HG03175 (cell line): ENCODE results near the gene GARIN5A.
A peak's percentile ranks its signal among the peaks of the same experiment; 100 is the strongest.

Experiments used
- ATAC-seq: cut with Tn5 transposase; IDR thresholded peaks from one replicate; pipeline ENCODE4 v1.9.1; 2021; ENCODE audit warnings: mild to moderate bottlenecking, moderate library complexity; ENCODE audit not compliant: unreplicated experiment

Gene GARIN5A

DNA sequence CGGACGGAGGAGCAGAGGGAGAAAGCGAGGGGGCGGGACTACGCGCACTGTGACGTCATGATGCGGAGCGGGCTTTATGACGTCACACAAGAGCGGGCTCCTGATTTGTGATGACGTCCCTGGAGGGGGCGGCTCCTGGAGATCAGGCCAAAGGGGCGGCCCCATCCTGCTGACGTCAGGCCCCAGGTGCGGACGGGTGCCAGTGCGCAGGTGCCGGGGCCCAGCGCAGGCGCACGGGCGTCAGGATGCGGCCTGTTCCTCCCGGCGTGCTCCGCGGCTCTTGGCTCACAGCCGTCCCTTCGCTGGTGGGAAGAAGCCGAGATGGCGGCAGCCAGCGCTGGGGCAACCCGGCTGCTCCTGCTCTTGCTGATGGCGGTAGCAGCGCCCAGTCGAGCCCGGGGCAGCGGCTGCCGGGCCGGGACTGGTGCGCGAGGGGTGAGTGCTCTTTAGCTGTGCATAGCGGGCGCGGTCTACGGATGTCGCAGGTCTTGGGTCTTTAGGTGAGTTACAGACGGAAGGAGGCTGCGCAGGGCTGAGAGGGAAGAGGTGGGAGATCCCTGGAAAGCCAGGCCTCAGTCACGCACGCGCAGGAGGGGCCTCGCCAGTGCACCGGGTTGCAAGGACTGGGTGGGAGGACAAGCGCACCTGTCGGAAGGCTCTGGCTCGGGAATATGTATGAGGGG is at the start of gene GARIN5A, which contains the start of gene EMC10:
Gene GARIN5A (minus strand): TSS at position 625 of the 683 bp plus-strand sequence. CDS start 460 bp downstream, at position 165.
Gene EMC10 (plus strand): TSS at position 284 of the 683 bp plus-strand sequence. CDS start 38 bp downstream, at position 322.
- ATAC-seq, result peak; percentile 76

DNA sequence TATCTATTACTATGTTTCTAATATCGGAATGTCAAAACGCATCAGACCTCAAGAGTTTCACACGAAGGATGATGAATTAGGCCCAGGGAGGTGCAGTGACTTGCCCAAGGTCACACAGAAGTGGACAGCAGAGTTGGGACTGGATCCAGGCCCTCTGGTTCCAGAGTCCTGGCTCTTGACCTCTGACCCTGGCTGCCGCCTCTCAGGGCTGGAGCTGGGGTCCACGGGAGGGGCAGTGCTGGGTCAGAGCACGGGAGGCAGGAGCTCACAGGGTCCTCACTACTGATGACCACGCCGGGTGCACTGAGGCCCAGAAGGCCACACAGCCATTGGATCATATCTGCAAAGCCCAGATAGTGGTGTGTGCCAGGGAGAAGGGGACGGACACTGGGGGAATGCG is 46.2 kb upstream of the GARIN5A start:
- no peak for ATAC-seq

DNA sequence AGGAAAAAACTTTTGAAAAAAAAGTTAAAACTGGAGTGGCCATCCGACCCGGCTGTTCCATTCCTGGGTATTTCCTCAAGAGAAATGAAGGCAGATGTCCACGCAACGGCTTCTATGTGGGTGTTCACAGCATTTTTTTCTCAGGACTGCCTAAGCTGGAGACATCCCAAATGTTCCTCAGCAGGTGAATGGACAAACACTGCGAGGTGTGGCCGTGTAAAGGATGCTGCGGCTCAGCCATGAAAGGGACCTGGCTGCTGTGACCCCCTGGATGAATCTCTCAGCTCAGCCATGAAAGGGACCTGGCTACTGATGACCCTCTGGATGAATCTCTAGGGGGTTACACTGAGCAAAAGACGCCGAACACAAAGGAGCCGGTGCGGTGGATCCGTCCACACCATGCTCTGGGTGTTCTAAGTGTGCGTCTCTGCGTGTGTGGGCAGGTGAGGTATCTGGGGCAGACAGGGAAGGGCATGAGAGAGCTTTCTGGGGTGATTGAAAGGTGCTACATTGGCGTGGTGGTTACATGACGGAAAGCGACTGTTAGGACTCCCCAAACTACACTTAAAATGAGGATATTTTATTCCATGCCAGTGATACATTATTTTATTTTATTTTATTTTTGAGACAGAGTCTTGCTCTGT is 44.3 kb upstream of the GARIN5A start:
- ATAC-seq, result no peak

DNA sequence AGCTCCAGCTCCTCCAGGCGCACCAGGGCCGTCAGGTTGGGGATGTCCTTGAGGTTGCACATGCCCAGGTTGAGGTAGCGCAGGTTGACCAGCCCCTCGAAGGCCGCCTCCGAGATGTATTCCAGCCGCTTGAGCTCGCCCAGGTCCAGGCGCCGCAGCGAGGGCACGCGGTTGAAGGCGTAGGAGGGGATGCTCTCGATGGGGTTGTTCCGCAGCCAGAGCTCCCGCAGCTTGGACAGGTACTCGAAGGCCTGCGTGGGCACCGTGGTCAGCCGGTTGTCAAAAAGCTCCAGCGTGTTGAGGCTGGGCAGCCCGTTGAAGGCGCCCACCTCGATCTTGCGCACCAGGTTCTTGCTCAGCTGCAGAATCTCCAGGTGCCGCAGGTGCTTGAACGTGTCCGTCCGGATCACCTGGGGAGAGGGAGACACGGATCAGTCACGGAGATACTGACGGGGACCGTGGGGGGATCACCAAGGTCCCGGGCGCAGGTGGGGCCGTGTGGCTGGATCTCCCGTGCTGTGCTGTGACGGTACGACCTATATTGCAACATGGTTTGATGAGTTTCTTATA is 42.4 kb upstream of the GARIN5A start:
- no peak for ATAC-seq

DNA sequence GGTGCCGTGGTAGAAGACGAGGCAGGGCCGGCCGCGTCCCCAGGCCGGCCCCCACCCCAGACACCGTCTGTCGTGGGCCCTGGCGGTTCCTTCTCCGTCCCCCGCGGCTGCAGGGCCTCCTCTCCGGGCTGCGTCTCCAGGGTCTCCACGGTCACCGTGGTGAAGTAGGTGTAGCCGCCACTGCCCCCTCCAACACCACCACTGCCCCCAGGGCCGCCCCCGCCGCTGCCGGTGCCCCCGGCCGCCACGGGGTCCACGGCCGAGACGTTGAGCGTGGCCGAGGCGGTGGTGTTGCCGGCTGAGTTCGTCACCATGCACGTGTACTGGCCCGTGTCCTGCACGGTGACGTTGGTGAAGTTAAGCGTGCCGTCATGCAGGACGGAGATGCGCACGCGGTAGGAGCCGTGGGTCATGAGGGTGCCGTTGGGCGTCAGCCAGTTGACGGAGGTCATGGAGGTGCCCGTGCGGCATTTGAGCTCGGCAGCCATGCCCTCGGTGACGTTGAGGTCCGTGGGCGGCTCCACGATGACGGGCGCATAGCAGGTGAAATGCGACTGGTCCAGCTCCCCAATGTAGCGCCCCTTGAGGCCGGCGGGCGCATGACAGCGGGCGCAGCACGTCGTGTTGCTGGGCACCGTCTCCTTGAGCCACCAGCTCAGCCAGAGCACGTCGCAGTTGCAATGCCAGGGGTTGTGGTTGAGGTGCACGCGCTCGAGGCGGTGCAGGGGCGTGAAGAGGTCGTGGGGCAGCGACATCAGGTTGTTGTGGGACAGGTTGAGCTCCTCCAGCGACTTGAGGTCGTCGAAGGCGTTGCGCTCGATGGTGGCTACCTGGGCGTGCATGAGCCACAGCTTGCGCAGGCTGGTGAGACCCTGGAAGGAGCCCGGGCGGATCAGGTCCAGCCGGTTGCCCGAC is 41.7 kb upstream of the GARIN5A start:
- ATAC-seq, result no peak

DNA sequence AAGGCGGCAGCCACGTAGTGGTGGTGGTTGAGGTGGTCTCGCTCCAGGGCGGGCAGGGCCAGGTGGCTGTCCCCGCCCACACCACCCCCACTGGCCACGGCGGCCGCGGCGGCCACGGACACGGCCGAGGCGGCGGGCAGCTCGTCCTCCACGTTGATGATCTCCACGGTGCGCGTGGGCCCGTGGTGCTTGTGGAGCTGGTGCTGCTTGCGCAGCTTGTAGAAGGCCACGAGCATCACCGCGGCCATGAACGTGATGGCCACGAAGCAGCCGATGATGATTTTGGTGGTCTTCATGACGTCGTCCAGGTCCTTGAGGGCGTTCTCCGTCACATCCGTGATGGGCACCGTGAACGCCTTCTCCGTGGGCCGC is 41.0 kb upstream of the GARIN5A start:
- no peak for ATAC-seq

DNA sequence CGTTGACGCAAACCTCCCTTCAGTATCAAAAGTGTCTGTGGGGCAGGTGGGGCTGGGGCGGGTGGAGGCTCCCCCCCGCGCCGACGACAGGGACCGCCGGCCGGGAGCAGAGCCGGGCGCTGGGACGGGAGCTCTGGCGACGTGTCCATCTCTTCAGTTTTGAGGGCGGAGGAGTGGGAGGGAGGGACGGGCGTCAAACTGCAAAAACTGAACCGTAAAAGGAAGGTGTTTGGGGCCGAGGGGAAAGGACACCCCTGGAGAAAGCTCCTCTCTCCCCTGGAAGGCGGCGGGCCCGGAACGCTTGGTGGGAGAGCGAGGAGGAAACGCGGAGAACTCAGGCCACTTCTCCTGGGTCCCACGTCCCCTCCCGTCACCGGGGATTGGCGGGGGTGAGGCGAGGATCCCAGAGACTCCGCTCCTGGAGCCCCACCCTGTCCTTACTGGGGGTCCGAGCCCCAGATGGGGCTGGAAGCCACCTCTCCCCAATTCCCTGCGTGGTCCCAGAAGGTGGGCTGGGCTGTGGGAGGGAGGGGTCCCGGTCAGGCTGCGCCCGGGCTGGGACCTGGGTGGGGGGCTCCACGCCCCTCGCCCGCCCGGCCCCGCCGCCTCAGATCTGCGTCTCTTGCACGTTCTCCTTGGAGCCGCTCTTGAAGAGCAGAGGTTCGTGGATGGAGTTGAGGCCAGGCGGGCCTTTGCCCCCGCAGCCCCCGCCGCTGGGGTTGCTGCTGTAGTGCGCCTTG is 40.5 kb upstream of the GARIN5A start:
- no peak for ATAC-seq

DNA sequence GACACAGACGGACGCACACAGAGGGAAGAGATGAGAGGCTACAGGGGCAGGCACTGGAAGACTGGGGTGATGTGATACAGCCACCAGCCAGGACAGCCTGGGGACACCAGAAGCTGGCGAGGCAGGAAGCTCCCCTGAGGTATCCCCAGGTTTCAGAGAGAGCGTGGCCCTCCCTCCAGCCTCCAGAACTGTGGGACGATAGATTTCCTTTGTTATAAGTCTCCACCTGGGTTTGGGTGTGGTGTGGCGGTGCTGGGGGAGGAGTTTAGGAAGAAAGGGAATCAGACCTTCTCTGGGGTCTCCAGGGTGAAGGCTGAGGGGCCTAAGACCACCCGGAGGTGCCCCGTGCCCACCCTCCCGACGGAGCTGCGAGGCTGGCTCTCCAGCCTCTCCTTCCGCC is 39.8 kb upstream of the GARIN5A start:
- ATAC-seq, result no peak

DNA sequence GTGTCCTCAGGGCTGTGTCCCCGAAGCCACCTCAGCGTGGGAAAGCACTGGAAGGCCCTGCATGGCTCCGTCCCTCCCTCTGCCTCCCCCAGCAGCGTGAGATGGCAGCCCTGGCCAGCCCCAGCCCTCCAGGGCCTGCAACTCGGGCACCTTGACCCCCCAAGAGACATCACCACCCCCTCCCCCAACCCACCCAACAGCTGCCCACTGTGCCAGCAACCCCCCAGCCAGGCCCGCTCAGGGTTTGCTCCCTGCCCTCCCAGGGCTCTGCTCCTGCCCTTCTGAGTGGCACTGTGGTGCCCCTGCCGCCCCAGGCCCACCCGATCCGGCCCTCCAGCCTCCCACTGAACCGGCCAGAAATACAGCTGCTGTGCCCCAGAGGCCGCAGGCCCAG is 38.5 kb upstream of the GARIN5A start:
- ATAC-seq, result no peak

DNA sequence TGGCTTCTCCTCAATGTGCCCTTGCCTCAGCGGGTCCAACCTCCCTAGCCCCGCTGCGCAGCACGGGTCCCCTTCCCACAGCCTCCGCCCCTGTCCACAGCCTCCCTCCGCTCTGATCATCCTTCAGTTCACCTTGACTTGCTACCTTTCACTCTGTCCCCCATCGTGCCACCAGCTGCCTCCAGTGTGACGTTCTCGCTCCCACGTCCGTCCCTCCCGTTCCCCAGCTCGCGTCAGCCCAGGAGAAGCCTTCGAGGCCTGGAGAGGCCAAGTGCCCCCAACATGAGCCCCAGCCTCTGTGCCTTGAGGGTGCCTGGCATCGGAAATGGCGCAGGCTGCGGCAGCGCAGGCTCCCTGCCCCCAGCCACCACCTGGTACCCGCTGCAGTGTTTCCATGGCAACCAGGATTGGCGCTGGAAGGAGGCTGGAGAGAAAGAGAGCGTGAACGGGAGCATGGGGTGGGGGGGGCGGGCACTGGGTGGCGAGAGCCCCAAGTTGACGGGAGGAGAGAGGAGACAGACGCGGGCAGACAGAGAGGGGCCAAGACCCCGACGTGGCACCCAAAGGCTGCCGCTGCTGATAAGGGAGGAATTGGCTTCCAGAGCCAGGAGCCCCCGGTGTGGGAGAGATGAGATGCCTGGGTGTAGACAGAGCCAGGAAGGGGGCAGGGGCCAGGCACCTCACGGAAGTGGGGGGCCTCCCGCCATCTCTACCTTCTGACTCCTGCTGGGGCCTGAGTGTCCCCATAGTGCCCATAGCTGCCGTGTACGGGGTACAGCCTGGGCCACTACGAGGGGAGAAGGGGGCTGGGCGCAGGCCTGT is 37.9 kb upstream of the GARIN5A start:
- ATAC-seq, result no peak

DNA sequence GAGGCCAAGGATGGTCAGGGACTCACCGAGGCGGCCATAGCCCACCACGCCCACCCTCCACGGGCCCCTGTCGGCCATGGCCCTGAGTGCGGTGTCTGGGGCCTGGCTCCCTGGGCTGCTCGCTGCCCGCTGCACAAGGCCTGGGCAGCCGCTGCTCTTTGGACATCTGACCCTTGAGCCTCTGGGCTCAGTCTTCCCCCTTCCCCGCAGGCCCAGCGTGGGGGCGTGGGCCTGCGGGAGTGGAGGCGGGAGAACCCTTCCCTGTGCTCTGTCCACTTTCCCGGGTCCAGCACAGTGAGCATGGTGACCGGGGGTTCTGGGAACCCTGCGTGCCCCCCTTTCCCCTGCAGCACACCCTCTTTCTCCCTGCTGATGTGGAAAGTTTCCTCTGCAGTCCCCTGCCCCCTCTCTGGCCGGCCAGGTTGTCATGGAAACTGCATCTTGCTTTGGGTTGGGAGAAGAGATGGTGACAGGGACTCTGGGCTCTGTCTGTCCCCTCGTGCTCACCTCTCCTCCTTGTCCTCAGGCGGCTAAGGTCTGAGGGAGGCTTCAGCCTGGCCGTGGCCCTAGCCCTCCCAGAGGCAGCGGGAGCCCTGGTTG is 37.2 kb upstream of the GARIN5A start, which contains the start of gene ASPDH:
Gene ASPDH (minus strand): TSS at position 168 of the 600 bp plus-strand sequence. CDS start 90 bp downstream, at position 78.
- no peak for ATAC-seq

DNA sequence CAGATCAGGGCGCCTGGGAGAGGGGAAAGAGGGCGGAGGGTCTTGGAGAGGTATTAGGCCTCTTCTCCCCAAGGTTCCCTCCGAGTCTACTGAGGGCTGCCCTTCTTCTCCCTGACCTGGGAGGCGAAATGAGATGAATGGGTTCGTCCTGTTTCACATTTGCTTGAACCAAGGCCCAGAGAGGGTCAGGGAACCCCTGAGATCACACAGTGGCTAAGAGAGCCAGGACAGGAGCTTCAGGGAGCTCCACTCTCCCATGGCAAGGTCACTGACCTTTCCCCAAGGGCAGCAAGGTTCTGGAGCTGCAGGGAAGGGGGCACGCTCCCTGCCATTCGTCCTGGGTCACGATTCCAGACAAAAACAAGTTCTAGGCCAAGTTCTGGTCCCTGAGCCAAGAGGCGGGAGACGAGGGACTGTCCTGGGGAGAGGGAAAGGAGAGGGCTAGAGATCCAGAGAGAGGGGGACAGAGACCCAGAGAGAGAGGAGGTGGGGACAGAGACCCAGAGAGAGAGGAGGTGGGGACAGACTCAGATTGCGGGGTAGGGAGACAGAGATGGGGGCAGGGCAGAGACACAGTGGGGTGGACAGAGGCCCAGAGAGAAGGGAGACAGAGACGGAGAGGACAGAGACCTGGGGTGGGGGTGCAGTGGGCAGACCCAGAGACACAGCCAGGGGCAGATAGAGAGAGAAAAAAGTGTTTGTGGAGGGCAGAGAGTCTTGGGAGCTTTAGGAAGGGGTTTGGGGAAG is 36.5 kb upstream of the GARIN5A start:
- no peak for ATAC-seq

DNA sequence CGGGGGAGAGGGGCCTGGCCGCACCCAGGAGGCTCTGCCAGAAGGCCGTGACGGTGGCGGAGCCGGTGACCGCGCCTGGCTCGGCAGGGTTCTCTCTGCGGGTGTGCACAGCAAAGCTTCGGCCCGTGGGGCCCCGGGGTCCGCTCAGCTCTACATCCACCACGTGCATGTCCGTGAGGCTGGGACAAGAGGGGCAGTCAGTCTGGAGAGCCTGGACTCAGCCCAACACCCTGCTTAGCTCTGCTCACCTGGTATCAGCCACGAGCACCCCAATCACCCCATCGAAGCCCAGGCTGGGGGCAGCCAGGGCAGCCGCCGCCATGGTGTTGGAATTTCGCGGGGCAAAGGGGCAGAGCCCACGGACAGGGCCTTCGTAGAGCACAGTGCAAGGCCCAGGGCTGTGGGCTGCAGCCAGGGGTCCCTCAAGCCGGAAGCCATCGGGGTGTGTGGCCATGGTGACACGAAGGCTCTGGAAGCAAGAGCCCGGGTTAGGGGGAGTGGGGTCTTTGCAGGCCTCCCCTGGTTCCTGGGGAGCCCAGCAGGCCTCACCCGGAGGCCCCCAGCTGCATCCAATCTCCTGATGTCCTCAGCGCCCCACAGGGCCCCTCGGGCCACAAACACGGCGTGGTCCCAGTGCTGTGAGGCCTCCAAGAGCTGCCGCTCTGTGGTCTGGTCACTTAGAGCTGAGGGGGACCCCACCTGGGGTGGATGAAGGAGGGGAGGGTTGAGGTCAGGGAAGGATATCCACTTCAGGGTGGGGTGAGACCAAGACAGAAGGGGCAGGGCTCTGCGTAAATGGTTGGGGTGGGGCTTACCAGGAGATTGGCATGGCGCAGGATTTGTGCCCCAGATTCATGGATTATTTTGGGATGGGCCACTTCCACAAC is 35.7 kb upstream of the GARIN5A start:
- ATAC-seq, result no peak

DNA sequence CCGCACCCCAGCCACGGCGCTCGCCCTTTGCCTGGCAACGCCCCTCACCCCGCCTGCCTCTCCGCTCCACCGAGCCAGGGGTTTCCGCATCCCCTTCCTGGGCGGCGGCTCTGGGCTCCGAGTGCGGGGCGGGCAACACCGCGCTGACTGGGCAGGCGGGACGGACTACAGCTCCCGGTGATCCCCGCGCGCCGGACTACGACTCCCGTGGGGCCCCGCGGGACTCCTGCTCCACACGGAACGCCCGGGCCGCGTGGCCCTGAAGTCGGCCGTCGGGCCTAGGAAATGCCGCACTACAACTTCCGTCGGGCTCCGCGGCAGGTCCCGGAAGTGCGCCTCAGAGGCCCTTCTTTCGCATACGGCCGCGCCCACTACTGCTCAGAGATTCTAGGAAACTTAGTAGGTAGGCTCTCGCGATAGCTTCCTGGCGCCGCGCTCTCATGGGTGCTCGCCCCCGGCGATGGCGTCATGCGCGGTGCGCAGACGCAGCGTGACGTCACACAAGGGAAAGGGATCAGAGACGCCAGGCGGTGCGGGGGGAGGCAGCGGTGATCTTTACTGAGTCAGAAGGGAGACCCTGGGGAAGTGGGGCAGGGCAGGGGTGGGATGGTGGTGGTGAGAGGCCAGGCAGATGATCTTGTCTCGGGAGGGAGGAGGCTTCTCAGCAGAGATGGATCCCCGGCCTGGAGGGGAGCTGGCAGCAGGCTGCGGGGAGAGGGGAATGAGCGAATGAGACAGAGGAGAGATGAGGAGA is 34.6 kb upstream of the GARIN5A start, which contains the start of gene JOSD2:
Gene JOSD2 (minus strand): TSS at position 123 of the 754 bp plus-strand sequence. CDS start 760 bp downstream, outside the sequence.
- ATAC-seq, result peak; percentile 85

DNA sequence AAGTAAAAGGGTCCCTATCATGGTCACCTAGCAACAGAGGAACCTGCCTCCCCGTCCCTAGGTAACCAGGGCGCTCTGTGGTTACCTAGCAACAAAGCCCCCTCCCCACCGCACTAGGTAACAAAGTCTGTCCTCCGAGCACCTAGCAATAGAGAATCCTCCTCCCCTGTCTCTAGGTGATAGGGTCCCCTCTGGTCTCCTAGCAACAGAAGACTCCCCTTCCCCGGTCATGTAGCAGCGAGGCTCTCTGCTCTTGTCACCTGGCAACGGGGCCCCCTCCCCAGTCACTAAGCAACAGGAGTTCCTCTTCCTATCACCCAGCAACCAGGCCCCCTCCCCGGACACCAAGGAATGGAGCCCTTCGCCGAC is 34.0 kb upstream of the GARIN5A start:
- no peak for ATAC-seq

DNA sequence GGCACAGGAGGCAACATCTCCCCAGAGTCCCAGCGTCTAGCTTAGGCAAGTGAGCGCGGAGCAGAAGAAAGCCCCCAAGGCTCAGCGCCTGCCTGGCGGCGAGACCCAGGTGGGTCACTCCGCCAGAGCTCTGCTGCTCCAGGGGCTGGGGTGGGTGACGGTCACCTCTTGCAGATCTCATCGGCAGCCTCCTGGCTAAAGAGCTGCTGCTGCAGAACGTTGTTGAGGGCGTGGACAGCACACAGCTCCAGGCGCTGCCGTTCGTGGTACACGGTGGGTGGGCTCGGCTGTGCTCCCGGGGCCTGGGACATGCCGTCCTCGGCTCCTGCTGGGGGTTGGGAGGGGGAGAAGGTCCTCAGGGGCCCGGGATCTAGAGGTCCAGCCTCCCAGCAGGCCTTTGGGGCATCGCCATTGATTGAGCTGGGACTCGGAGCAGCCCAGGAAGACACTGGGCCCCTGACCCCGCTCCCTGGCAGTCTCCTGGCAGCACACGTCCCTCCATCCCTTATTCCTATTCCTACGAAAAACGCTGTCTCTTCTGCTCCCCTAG is 33.5 kb upstream of the GARIN5A start:
- ATAC-seq, result no peak
